GM18858 (cell line): Measurements from ENCODE around the gene SLC35C1.
"Not testable (repeated sequence)": the region's sequence is repeated elsewhere in the genome, so short reads cannot be mapped to it uniquely, and the experiment has no call there.

Experiments
- ATAC-seq: cut with Tn5 transposase; IDR thresholded peaks from one replicate; pipeline ENCODE4 v1.9.1; 2021; ENCODE audit not compliant: unreplicated experiment

The SLC35C1 gene

DNA sequence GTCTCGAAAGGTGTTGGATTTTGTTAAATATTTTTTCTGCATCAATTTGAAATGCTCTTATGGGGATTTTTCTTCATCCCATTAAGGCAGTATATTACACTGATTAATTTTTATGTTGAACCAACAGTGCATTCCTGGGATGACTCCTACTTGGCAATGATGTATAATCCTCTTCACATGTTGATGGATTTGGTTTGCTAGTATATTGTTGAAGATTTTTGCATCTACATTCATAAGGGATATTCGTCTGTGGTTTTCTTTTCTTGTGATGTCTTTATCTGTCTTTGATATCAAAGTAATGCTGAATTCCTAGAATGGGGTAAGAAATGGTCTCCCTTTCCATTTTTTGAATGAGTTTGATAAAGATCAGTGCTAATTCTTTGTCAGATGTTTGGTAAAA is 18.7 kb upstream of the SLC35C1 start:
- ATAC-seq = no peak

DNA sequence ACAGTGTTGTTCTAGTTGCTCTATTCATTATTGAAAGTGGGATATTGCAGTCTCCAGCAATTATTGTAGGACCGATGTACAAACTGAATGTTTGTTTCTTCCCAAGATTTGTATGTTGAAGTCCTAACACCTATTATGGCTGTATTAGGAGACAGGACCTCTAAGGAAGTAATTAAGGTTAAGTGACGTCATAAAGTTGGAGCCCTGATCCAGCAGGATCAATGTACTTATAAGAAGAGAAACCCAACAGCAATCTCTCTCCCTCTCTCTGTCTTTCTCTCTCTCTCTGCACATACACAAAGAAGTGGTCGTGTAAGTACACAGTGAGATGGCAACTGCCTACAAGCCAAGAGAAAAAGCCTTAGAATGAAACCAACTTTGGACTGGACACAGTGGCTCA is 16.1 kb upstream of the SLC35C1 start:
- ATAC-seq = no peak

DNA sequence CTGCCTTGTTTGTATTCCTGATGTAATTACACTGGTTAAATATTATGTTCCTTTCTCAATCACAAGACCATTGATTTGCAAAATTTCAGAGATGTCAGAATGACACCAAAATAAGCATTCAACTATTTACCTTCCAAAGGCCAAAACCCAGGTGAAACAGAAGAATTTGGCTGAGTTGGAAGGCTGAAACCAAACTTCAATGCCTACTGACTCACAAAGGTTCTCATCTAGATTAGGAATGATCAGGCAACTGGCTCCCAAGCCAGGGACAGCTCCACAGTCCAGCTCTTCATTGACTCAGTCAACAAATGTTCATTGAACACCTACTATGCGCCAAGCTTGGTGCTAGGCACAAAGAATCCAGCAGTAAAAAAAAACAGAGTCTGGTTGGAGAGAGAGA is 13.4 kb upstream of the SLC35C1 start:
- no peak for ATAC-seq

DNA sequence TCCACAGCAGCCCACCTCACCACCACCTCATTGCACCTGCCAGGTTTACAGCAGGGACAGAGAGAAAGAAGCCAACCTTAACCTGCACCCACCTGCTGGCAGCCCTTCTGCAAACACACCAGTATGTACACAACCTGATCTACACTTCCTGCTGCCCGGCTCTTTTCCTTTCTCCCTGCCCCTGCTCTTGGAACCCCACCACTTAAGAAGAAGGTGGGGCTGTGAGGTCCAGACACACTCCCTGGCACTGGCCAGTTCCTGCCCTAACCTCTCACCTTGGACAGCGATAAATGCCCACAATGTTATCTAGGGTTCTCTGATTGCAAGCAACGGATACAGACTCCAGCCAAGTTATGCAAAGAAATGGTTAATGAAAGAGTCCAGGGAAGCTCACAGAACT is 10.8 kb upstream of the SLC35C1 start:
- ATAC-seq = no peak

- no peak for ATAC-seq
Measured at GRCh38 chr11:45795379-45795778, 9.6 kb upstream of the SLC35C1 start.

DNA sequence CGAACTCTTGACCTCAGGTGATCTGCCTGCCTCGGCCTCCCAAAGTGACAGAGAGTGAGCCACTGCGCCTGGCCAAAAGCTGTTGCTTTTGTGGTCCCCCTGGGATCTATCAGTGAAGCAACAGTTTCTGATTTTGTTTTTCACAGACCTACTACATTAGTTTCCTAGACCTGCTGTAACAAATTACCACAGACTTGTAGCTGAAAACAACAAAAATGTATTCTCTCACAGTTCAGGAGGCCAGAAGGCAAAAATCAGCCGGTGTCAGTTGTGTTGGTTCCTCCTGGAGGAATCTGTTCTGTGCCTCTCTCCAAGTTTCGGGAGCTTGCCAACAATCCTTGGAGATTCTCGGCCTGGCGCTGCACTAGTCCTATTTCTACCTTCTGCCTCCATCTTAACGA is 8.5 kb upstream of the SLC35C1 start:
- no peak for ATAC-seq

DNA sequence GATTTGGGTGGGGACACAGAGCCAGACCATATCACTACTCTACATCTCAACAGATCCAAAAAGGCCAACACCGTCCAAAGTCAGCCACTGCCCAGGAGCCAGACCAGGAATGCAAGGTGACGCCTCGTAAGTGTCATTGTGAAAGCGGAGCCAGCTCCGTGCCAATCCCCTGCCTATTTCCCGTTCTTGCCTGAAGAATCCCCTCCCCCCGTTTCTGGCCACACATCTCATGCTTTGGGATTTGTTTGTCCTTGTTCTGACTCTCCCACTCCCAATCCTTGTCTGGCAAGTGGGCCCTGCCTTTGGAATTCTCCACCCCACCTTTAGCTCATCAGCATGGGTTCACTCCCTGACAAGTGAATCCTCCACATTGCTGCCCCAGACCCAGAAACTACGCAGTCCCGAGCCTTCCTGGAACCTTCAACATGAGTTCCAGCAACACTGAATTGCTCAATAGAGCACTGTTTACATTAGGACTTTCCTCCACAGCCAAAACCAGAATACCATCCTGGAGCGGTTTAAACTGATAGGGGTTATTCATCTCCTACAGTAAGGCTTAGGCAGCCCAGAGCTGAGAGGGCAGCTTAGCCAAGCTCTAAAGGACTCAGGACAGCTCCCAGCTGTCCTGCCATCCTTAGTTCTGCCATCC is 6.0 kb upstream of the SLC35C1 start:
- no peak for ATAC-seq

GRCh38 chr11:45799562-45799961 is 5.4 kb upstream of the SLC35C1 start:
- no peak for ATAC-seq

DNA sequence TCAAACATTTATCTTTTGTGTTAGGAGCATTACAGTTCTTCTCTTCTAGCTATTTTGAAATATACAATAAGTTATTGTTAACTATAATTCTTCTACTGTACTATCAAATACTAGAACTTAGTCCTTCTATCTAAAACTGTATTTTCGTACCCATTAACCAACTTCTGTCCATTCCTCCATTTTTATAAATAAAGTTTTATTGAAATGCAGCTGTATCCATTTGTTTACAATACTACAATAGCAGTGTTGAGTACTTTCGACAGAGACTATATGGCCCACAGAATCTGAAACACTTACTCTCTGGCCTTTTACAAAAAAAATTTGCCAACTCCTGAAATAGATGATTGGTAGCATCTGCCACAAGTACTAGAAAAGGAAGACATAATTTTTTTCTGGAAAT is 4.7 kb upstream of the SLC35C1 start:
- no peak for ATAC-seq

DNA sequence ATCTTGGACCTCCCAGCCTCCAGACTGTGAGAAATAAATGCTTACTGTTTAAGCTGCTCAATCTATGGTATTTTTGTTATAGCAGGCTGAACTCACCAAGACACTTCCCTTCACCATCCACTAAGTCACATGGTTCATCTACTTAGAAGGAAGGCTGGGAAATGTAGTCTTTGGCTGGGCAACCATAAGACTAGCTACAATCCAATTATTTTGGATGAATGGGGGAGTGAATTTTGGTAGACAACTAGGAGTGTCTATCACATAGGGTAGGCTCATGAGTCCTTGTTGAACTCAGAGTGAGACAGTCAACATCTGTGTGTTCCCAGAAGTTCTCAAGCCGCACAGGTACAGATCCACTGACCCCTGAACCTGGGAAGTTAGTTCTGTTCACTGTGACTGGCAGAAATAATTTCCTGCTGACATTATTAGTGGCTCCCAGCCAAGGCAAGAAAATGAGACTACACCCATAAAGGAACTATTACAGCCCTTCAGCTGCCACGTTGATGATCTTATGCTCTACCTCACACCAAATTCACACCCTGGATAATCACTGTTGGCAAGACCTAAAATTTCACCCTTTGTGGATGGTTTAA is 3.1 kb upstream of the SLC35C1 start:
- ATAC-seq = no peak

GRCh38 chr11:45802531-45803317 is 2.2 kb upstream of the SLC35C1 start:
- no peak for ATAC-seq

DNA sequence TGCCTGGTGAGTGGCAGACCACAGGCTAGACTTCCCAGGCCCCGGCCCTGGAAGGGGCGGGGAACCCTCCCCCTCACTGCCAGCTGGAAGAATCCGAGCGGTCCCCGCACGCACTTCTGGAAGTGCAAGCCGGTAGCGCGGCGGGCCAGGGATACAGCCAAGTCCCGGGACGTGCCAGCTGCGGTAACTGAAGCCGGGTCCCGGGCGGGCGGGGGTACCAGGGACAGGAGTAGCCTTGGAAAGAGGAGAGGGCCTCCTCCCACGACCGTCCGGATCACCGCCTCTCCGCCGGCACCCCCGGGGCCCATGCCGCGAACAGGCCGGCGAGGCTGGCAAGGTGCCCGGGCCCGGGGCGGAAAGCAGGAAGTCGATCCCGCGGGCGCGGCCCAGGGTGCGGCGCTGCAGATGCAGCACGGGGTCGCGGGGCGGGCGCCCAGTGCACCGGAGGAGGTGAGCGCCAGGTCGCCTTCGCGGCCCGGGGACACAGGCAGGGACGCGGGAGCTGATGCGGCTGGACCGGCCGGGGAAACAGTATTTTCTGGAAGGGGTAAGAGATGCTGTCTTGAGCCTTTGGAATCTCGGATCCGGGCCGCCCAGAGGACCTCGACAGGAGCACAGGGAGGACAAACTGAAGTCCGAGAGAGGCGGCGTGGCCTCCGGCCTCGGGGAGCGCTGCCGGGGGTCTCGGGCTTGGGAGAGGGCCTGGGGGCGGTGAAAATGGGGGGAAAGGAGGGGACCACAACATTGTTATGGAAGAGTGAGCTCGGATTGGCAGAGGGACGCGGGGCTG is 783 bp upstream of the SLC35C1 start:
- ATAC-seq = no peak

GRCh38 chr11:45805305-45806071 is 539 bp downstream of the SLC35C1 start:
- ATAC-seq = peak; percentile 8

DNA sequence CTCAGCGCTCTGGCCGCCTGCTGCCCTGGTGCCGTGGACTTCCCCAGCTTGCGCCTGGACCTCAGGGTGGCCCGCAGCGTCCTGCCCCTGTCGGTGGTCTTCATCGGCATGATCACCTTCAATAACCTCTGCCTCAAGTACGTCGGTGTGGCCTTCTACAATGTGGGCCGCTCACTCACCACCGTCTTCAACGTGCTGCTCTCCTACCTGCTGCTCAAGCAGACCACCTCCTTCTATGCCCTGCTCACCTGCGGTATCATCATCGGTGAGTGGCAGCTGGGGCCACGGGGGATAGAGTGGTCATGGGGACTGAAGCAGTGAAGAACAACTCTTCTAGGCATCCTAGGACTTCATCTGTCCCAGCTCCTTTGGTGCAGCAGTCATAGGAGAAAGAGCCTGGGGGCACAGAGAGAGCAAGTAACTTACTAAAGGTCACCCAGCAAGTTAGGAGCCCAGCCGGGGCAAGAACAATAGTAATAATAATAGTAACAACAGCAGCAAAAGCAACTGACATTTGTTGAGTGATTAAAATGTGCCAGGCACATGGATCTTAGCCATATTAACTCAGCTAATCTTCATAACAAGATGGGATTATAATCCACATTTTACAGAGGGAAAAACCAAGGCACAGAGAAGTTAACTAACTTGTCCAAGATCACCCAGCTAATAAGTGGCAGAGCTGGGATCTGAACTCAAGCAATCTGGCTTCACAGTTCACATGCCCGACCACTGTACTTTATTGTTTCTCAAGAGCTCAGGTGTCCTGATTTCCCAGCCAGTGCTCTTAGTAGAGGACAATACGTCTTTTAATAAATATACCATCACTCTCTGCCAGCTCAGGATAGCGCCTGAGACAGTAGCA is 1.4 kb downstream of the SLC35C1 start:
- ATAC-seq = no peak

DNA sequence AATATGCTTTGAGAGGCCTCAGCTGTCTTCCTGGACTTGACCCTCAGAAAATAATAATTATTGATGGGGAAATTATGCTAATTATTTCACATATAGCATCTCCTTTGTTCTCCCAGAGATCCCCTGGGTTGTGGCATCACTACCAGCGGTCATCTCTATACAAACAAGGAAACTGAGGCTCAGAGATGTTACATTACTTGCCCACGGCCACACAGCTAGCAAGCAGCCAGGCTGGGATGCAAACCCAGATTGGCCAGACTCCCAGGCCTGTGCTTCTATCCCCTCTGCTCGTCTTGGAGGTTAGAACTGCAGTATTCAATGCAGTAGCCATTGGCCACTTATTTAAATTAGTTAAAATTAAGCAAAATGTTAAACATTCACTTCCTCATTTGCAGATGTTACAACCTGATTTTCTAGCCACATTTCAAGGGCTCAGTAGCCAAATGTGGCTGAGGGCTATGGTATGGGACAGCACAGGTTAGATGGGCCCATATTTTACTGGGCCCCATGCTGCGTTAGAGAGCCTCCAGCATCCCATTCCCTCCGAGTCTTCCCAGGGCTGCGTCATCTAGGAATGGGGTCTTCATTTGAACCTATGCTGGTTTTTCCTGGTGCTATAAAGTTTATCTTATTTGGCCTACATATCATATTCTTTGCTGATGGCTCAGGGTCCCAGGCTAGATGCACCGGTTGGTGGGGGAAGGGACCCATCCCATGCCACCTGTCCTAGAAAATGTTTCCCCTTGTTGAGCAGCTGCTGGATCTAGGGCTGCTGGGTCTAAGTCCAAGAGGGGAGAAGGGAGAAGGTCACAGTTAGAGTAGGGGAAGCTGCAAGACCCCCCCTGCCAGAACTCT is 2.2 kb downstream of the SLC35C1 start:
- ATAC-seq = no peak

- ATAC-seq = no peak
Measured at GRCh38 chr11:45807792-45808238, 2.9 kb downstream of the SLC35C1 start.

GRCh38 chr11:45808427-45808826 is 3.5 kb downstream of the SLC35C1 start:
- not testable (repeated sequence) for ATAC-seq

- ATAC-seq = no peak
Measured at GRCh38 chr11:45809456-45810395, 4.8 kb downstream of the SLC35C1 start.
